HEK293 (cell line): ENCODE data around the gene PODXL2.

ENCODE experiments used
- CTCF ChIA-PET: fragments of 350-600 bp; formaldehyde crosslinking; extraction: SDS; loops from one replicate; lab custom pipeline; 2021; ENCODE audit warnings: antibody characterized with exemption; lab: Yijun Ruan, JAX
- POLR2A ChIA-PET: fragments of 300-600 bp; formaldehyde crosslinking; extraction: SDS; loops from one replicate; lab custom pipeline; 2020; ENCODE audit warnings: antibody characterized with exemption, inconsistent platforms; lab: Yijun Ruan, JAX
- H3K27ac ChIP-seq: fragments of 200-500 bp; sonication (Bioruptor generic); 2 replicates; pipeline ENCODE4 v1.5.1; 2014; ENCODE audit warnings: low read depth, low read length, control low read depth, inconsistent platforms; ENCODE audit errors: extremely low read depth
- H3K36me3 ChIP-seq, 2 experiments: fragments of 200-500 bp in 1 of 2; sonication (Bioruptor generic) in 1 of 2; 1 replicate in 1 of 2; 2 replicates in 1 of 2; pipeline ENCODE4 v1.5.1; 2014 to 2017; ENCODE audit warnings: inconsistent platforms in 2 of 2, low read length in 2 of 2; ENCODE audit not compliant: control insufficient read depth in 2 of 2, insufficient read depth in 1 of 2
- H3K4me1 ChIP-seq: fragments of 200-500 bp; sonication (Bioruptor generic); 2 replicates; pipeline ENCODE4 v1.5.1; 2014; ENCODE audit warnings: mild to moderate bottlenecking, low read length, inconsistent platforms; ENCODE audit not compliant: control insufficient read depth, insufficient read depth
- H3K4me3 ChIP-seq: 2 replicates; pipeline ENCODE4 v1.5.1; 2011; ENCODE audit warnings: low read depth, mild to moderate bottlenecking, control low read depth, low read length, moderate library complexity
- H3K9me3 ChIP-seq: fragments of 200-500 bp; sonication (Bioruptor generic); 2 replicates; pipeline ENCODE4 v1.5.1; 2014; ENCODE audit warnings: low read depth, low read length, inconsistent platforms; ENCODE audit not compliant: control insufficient read depth, insufficient read depth
- OVOL3 ChIP-seq: fragments of 450-650 bp; formaldehyde crosslinking; IDR thresholded peaks from 2 replicates; pipeline ENCODE4 v1.5.1; 2016; ENCODE audit warnings: missing biosample characterization, missing genetic modification characterization
- PRDM10 ChIP-seq: fragments of 450-650 bp; formaldehyde crosslinking; IDR thresholded peaks from 2 replicates; pipeline ENCODE4 v1.5.1; 2016; ENCODE audit warnings: missing biosample characterization, missing genetic modification characterization
- YY2 ChIP-seq: fragments of 450-650 bp; formaldehyde crosslinking; IDR thresholded peaks from 2 replicates; pipeline ENCODE4 v1.5.1; 2016; ENCODE audit warnings: missing biosample characterization, missing genetic modification characterization
- ZFP3 ChIP-seq: fragments of 450-650 bp; formaldehyde crosslinking; IDR thresholded peaks from 2 replicates; pipeline ENCODE4 v1.5.1; 2016; ENCODE audit warnings: low read depth, missing biosample characterization, missing genetic modification characterization
- ZNF146 ChIP-seq: fragments of 450-650 bp; formaldehyde crosslinking; IDR thresholded peaks from 2 replicates; pipeline ENCODE4 v1.5.1; 2016; ENCODE audit warnings: missing biosample characterization, missing genetic modification characterization
- ZNF18 ChIP-seq: fragments of 450-650 bp; formaldehyde crosslinking; IDR thresholded peaks from 2 replicates; pipeline ENCODE4 v1.5.1; 2016; ENCODE audit warnings: missing biosample characterization, missing genetic modification characterization
- ZNF292 ChIP-seq: fragments of 450-650 bp; formaldehyde crosslinking; IDR thresholded peaks from 2 replicates; pipeline ENCODE4 v1.5.1; 2016; ENCODE audit warnings: low read depth, missing biosample characterization, missing genetic modification characterization, borderline replicate concordance
- ZNF324 ChIP-seq: fragments of 450-650 bp; formaldehyde crosslinking; IDR thresholded peaks from 2 replicates; pipeline ENCODE4 v1.5.1; 2016; ENCODE audit warnings: missing biosample characterization, missing genetic modification characterization
- ZNF423 ChIP-seq: fragments of 450-650 bp; formaldehyde crosslinking; IDR thresholded peaks from 2 replicates; pipeline ENCODE4 v1.5.1; 2016; ENCODE audit warnings: missing biosample characterization, missing genetic modification characterization
- ZNF555 ChIP-seq: fragments of 450-650 bp; formaldehyde crosslinking; conservative IDR thresholded peaks from 2 replicates; pipeline ENCODE4 v1.5.1; 2017; ENCODE audit warnings: missing biosample characterization, mild to moderate bottlenecking, missing genetic modification characterization, inconsistent platforms
- ZNF561 ChIP-seq: fragments of 450-650 bp; IDR thresholded peaks from 2 replicates; pipeline ENCODE4 v1.5.1; 2018; ENCODE audit warnings: missing biosample characterization, missing genetic modification characterization, borderline replicate concordance
- ZNF677 ChIP-seq: fragments of 450-650 bp; IDR thresholded peaks from 2 replicates; pipeline ENCODE4 v1.5.0; 2018; ENCODE audit warnings: missing biosample characterization, mild to moderate bottlenecking, missing genetic modification characterization, moderate library complexity
- ZNF707 ChIP-seq: fragments of 450-650 bp; formaldehyde crosslinking; IDR thresholded peaks from 2 replicates; pipeline ENCODE4 v1.5.1; 2016; ENCODE audit warnings: missing biosample characterization, missing genetic modification characterization
- TF ChIP-seq, protein P1 (sequence below): fragments of 450-650 bp; formaldehyde crosslinking; IDR thresholded peaks from 2 replicates; pipeline ENCODE4 v1.5.1; 2016; ENCODE audit warnings: missing biosample characterization, missing genetic modification characterization
- TF ChIP-seq, protein P2 (sequence below): fragments of 450-650 bp; formaldehyde crosslinking; IDR thresholded peaks from 2 replicates; pipeline ENCODE4 v1.5.1; 2016; ENCODE audit warnings: missing biosample characterization, missing genetic modification characterization, borderline replicate concordance
- TF ChIP-seq, protein P3 (sequence below): fragments of 450-650 bp; formaldehyde crosslinking; IDR thresholded peaks from 2 replicates; pipeline ENCODE4 v1.5.1; 2017; ENCODE audit warnings: missing biosample characterization, missing genetic modification characterization

PODXL2 gene

DNA sequence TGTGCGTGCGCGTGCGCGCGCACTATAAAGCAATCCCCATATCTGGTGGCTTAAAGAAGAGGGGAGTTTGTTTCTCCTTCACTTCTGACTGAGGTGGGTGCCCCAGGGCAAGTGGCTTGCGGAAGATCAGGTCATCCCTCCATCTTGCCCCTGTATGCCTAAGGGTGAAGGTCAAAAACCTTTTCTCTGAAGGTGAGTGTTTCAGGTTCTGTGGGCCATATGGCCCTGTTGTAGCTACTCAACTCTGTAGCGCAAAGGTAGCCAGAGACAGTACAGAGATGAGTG is 49.3 kb downstream of the PODXL2 start:
- TF ChIP-seq ZNF561 (tag by site-specific recombination) (no peak), ZNF146 (tag by site-specific recombination) (no peak), ZNF18 (tag by site-specific recombination) (no peak)
- TF ChIP-seq, all 188 proteins: peak for 0
- CTCF ChIA-PET, result interaction anchor here (1.0 kb wide), 1 partner anchor 30 kb away, joined by 3 read pairs; no protein-coding TSS in a partner anchor
- POLR2A ChIA-PET, result no interaction called here
- H3K27ac ChIP-seq, result no peak overlapping the region
- H3K9me3 ChIP-seq, result no peaks in the 10 kb centered on the region
- H3K4me3 ChIP-seq, result no peak overlapping the region
- peaks cover 0 to 18% of the 10 kb centered on the region in 2 experiments; a peak in 1 of 3 replicates for H3K36me3 ChIP-seq
- H3K4me1 ChIP-seq, result no peaks in the 10 kb centered on the region

- CTCF ChIA-PET, result no interaction called here
Measured at GRCh38 chr3:127678611-127679533, 49.9 kb downstream of the PODXL2 start.

More at GRCh38 chr3:127678611-127679533, 49.9 kb downstream of the PODXL2 start:
- Histone ChIP-seq H3K27ac (no peak overlapping the region), H3K9me3 (no peaks in the 10 kb centered on the region), H3K4me3 (no peak overlapping the region), H3K36me3 (peaks cover 0 to 18% of the 10 kb centered on the region in 2 experiments; a peak in 1 of 3 replicates), H3K4me1 (no peaks in the 10 kb centered on the region)
- POLR2A ChIA-PET, result no interaction called here
- TF ChIP-seq ZNF324 (tag by site-specific recombination) (no peak), ZFP3 (tag by site-specific recombination) (no peak), ZNF423 (tag by site-specific recombination) (no peak), ZNF292 (no peak), YY2 (tag by site-specific recombination) (no peak), OVOL3 (no peak), ZNF677 (tag by site-specific recombination) (no peak), ZNF555 (tag by site-specific recombination) (no peak), ZNF707 (tag by site-specific recombination) (no peak), PRDM10 (tag by site-specific recombination) (no peak)
- TF ChIP-seq, protein P1, sequence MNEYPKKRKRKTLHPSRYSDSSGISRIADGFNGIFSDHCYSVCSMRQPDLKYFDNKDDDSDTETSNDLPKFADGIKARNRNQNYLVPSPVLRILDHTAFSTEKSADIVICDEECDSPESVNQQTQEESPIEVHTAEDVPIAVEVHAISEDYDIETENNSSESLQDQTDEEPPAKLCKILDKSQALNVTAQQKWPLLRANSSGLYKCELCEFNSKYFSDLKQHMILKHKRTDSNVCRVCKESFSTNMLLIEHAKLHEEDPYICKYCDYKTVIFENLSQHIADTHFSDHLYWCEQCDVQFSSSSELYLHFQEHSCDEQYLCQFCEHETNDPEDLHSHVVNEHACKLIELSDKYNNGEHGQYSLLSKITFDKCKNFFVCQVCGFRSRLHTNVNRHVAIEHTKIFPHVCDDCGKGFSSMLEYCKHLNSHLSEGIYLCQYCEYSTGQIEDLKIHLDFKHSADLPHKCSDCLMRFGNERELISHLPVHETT (tag by site-specific recombination), result no peak
- TF ChIP-seq, protein P2, sequence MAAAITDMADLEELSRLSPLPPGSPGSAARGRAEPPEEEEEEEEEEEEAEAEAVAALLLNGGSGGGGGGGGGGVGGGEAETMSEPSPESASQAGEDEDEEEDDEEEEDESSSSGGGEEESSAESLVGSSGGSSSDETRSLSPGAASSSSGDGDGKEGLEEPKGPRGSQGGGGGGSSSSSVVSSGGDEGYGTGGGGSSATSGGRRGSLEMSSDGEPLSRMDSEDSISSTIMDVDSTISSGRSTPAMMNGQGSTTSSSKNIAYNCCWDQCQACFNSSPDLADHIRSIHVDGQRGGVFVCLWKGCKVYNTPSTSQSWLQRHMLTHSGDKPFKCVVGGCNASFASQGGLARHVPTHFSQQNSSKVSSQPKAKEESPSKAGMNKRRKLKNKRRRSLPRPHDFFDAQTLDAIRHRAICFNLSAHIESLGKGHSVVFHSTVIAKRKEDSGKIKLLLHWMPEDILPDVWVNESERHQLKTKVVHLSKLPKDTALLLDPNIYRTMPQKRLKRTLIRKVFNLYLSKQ, result no peak
- TF ChIP-seq, protein P3, sequence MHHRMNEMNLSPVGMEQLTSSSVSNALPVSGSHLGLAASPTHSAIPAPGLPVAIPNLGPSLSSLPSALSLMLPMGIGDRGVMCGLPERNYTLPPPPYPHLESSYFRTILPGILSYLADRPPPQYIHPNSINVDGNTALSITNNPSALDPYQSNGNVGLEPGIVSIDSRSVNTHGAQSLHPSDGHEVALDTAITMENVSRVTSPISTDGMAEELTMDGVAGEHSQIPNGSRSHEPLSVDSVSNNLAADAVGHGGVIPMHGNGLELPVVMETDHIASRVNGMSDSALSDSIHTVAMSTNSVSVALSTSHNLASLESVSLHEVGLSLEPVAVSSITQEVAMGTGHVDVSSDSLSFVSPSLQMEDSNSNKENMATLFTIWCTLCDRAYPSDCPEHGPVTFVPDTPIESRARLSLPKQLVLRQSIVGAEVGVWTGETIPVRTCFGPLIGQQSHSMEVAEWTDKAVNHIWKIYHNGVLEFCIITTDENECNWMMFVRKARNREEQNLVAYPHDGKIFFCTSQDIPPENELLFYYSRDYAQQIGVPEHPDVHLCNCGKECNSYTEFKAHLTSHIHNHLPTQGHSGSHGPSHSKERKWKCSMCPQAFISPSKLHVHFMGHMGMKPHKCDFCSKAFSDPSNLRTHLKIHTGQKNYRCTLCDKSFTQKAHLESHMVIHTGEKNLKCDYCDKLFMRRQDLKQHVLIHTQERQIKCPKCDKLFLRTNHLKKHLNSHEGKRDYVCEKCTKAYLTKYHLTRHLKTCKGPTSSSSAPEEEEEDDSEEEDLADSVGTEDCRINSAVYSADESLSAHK (tag by site-specific recombination), result no peak
